ENCODE measurements around the gene BMAL2.

DNA sequence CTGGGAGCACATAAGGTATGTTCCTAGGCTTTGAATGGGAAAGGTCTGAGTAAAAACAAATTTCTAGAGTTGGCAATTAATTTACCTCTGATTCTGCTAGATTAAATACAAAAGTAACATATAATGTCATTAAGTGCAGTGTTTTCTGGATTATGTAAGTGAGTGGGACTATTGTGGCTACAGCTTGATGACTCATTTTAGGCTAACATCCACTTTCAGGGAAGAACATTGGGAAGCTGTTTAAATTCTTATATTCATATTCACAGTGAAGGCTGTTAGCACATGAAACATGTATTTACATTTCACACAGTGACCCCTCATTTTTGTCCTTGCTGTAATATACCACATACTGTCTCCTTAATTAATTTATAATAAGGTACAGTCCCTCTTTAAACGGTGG is 13.2 kb upstream of the BMAL2 start:
- TF ChIP-seq EP300 (IDR thresholded peaks at IDR 0.05) (no peak), POLR2AphosphoS5 (IDR thresholded peaks at IDR 0.05) (no peak), POLR2A (IDR thresholded peaks at IDR 0.05) (no peak)
- TF ChIP-seq, protein P1, sequence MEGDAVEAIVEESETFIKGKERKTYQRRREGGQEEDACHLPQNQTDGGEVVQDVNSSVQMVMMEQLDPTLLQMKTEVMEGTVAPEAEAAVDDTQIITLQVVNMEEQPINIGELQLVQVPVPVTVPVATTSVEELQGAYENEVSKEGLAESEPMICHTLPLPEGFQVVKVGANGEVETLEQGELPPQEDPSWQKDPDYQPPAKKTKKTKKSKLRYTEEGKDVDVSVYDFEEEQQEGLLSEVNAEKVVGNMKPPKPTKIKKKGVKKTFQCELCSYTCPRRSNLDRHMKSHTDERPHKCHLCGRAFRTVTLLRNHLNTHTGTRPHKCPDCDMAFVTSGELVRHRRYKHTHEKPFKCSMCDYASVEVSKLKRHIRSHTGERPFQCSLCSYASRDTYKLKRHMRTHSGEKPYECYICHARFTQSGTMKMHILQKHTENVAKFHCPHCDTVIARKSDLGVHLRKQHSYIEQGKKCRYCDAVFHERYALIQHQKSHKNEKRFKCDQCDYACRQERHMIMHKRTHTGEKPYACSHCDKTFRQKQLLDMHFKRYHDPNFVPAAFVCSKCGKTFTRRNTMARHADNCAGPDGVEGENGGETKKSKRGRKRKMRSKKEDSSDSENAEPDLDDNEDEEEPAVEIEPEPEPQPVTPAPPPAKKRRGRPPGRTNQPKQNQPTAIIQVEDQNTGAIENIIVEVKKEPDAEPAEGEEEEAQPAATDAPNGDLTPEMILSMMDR (IDR thresholded peaks at IDR 0.05), result no peak

All from suprapubic skin (tissue), 4 donors.